ENCODE results near the gene MYO1F. TPM values are rescaled to one million over a fixed set of nuclear protein-coding genes. Genes with fewer than 3 reads are reported as not detected.
A peak's percentile ranks its signal among the peaks of the same experiment; 100 is the strongest.
"Not testable (repeated sequence)": the region's sequence is repeated elsewhere in the genome, so short reads cannot be mapped to it uniquely, and the experiment has no call there.

Gene MYO1F
- total RNA-seq, 2 experiments from 2014 or later: 306 to 332 TPM

DNA sequence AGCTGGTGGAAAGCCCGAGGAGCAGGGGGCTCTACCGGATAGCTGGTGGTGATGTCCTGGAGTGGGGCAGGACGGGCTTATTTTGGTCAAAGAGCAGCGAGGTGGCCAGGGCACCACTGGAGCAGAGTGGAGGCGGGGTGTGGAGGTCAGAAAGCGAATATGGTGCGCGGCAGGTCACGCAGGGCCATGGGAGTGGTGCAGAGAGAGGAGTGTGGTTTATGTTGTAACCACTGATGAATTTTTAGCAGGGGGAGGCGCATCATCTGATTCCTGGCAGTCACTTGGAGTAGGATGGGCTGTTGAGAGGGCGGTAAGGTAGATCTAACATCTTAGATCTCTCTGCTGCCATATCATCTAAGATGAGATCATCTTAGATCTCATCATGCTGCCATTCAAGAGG, 61.9 kb downstream of the MYO1F start:
- H3K9me3 Mint-ChIP-seq: no peaks in the 10 kb centered on the region
- POLR2A ChIA-PET: interaction anchor here (2.4 to 7.9 kb wide), 7 partner anchors 9 to 102 kb away, joined by 14 to 107 read pairs (median 27); partner anchors contain the start of genes MARCHF2, MYO1F and PRAM1
- peaks cover 41% of the 10 kb centered on the region for H3K4me1 Mint-ChIP-seq
- no peaks in the 10 kb centered on the region for H3K27me3 Mint-ChIP-seq
- ATAC-seq (ENCODE audit: low read depth) (peak; percentile 32), DNase-seq (peak; percentile 67)
- H3K27ac Mint-ChIP-seq: peak overlapping the region; percentile 96
- peaks cover 6% of the 10 kb centered on the region for H3K36me3 Mint-ChIP-seq
- H3K4me3 Mint-ChIP-seq: peak overlapping the region; percentile 96

DNA sequence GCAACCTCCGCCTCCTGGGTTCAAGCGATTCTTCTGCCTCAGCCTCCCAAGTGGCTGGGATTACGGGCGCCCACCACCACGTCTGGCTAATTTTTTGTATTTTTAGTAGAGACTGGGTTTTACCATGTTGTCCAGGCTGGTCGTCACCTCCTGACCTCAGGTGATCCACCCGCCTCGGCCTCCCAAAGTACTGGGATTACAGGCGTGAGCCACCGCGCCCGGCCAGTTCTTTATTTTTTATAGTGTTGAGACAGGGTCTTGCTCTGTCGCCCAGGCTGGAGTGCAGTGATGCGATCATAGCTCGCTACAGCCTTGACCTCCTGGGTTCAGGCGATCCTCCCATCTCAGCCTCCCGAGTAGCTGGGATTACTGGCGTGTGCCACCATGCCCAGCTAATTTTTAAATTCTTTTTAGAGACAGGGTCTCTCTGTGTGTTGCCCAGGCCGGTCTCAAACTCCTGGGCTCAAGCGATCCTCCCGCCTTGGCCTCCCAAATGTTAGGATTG, 62.7 kb downstream of the MYO1F start:
- H3K36me3 Mint-ChIP-seq; DNase-seq; ATAC-seq (ENCODE audit: low read depth); H3K27me3 Mint-ChIP-seq; H3K9me3 Mint-ChIP-seq: not testable (repeated sequence)
- peak overlapping the region; percentile 96 for H3K27ac Mint-ChIP-seq
- peak overlapping the region; percentile 96 for H3K4me3 Mint-ChIP-seq
- H3K4me1 Mint-ChIP-seq: peaks cover 41% of the 10 kb centered on the region
- POLR2A ChIA-PET: interaction anchor here (0.6 to 7.9 kb wide), 18 partner anchors 10 to 1254 kb away, joined by 3 to 107 read pairs (median 16); partner anchors contain the start of genes HNRNPM, MARCHF2, MYO1F and NDUFA7

DNA sequence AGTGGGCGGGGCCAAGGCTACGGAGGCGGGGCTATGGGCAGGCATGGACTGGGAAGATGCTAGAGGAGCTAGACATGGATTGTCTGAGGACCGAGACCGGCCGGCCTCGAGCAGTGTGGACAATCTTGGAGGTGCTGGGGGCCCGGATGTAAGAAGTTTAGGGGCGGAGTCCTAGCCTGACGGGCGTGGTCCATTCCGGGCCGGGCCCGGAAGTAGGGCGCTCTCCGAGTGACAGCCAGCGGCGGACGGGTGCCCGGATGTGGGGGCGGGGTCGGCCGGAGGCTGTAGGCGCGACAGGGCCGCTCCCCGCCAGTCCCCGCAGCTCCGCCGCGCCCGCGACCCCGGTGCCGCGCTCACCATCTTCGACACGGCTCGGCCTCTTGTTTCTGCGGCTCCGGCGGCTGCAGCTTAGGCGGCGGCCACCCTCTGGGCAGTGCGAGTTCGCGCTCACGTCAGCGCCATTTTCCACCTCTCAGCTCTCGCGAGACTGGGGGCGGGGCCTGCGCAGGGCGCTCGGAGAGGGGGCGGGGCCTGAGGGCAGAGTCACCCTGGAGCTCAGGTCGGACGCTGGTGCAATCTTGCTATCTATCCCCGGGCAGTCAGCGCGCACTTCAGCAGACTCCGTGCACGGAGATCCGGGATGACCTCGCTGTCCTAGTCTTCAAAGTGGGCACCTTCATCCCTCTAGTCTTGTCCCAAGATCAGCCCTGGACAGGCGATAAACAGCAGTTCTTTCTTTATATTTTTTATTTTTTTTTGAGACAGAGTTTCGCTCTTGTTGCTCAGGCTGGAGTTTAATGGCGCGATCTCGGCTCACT, 63.3 kb downstream of the MYO1F start, which contains the start of gene ZNF414:
TSS of gene ZNF414 (minus strand) at position 481 of the 818 bp plus-strand sequence. CDS start at position 360, 121 bp downstream.
- peak; percentile 80 for ATAC-seq (ENCODE audit: low read depth)
- Mint-ChIP-seq H3K36me3 (peaks cover 6% of the 10 kb centered on the region), H3K27me3 (no peaks in the 10 kb centered on the region), H3K4me3 (peak within 1 kb of the TSS; percentile 96), H3K27ac (peak within 1 kb of the TSS; percentile 96), H3K4me1 (peaks cover 41% of the 10 kb centered on the region), H3K9me3 (no peaks in the 10 kb centered on the region)
- POLR2A ChIA-PET: interaction anchor here (0.6 to 7.9 kb wide), 23 partner anchors 10 to 1255 kb away, joined by 3 to 107 read pairs (median 10); partner anchors contain the start of genes HNRNPM, MARCHF2, MYO1F and NDUFA7
- peak; percentile 100 for DNase-seq

DNA sequence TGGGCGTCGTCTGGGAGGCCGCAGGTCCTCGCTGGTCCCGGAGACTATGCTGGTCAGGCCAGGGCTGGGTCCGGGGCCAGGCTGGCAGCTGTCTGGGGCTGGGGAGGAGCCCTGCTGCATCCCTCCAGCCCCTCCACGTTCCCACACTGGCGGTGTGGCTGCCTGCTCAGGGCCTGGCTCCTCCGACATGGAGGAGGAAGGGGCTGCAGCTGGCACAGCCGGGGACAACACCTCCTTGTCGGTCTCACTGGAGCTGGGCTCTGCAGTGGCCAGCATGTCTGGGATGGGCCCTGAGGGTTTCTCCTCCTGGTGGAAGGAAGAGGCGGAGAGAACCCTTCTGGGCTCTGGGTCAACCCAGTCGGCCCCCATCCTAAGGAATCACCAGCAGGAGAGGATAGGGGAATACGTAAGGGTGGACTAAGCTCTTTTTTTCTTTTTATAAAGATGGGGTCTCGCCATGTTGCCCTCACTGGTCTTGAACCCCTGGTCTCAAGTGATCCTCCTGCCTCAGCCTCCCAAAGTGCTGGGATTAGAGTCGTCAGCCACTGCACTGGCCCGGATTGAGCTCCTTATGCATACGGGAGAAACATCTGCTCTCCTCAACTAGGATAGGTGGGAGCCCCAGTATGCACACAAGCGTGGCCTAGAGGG, 64.1 kb downstream of the MYO1F start:
- Mint-ChIP-seq H3K27me3 (no peaks in the 10 kb centered on the region), H3K4me3 (peak overlapping the region; percentile 96), H3K9me3 (no peaks in the 10 kb centered on the region), H3K36me3 (peaks cover 6% of the 10 kb centered on the region), H3K4me1 (peaks cover 36% of the 10 kb centered on the region), H3K27ac (peak overlapping the region; percentile 96)
- POLR2A ChIA-PET: interaction anchor here (0.7 to 7.9 kb wide), 18 partner anchors 9 to 192 kb away, joined by 3 to 107 read pairs (median 16); partner anchors contain the start of genes HNRNPM, MARCHF2, MYO1F and NDUFA7
- peak; percentile 40 for DNase-seq
- no peak for ATAC-seq (ENCODE audit: low read depth)

DNA sequence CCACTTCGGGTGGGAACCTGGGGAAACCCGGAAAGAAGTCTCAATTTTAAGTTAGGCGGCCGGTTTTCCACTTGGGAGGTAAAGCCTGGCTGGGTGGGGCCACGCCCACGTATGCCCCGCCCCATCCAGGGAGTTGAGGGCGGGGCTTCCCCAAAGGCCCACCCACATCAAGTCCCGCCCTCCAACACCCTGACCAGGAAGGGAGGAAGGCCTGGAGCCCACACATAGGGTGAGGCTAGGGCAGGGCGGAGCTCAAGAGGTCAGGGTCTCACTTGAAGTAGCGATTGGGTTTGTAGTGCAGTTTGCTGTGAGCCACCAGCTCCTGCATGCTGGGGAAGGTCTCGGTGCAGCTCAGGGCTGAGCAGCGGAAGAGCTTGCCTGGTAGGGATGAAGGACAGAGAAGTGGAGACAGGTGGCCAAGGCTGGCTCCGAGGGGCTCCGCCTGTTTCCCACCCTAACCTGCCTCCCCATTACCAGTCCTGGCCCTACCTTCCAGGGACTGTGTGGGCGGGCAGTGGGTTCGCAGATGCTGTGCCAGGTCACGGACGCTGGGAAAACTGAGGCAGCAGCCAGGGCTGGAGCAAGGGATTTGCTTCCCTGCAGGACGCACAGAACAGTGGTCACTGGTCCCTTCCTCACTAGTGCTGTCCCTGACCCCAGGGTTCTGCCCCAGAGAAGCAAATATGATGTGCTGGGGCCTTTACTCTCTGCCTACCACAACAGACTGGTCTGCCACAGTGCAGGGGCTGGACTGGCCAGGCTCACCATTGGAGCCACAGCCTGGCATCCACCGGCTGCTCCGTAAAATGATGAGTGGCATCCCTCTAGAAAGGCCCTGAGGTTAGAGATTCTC, 64.9 kb downstream of the MYO1F start:
- H3K4me1 Mint-ChIP-seq: peaks cover 28% of the 10 kb centered on the region
- H3K36me3 Mint-ChIP-seq: peaks cover 7% of the 10 kb centered on the region
- ATAC-seq (ENCODE audit: low read depth): no peak
- DNase-seq: peak; percentile 49
- POLR2A ChIA-PET: interaction anchor here (0.6 to 7.9 kb wide), 11 partner anchors 8 to 191 kb away, joined by 3 to 107 read pairs (median 20); partner anchors contain the start of genes HNRNPM, MARCHF2, MYO1F and NDUFA7
- peak overlapping the region; percentile 75 for H3K27ac Mint-ChIP-seq
- no peaks in the 10 kb centered on the region for H3K9me3 Mint-ChIP-seq
- H3K4me3 Mint-ChIP-seq: peak overlapping the region; percentile 61
- H3K27me3 Mint-ChIP-seq: no peaks in the 10 kb centered on the region

DNA sequence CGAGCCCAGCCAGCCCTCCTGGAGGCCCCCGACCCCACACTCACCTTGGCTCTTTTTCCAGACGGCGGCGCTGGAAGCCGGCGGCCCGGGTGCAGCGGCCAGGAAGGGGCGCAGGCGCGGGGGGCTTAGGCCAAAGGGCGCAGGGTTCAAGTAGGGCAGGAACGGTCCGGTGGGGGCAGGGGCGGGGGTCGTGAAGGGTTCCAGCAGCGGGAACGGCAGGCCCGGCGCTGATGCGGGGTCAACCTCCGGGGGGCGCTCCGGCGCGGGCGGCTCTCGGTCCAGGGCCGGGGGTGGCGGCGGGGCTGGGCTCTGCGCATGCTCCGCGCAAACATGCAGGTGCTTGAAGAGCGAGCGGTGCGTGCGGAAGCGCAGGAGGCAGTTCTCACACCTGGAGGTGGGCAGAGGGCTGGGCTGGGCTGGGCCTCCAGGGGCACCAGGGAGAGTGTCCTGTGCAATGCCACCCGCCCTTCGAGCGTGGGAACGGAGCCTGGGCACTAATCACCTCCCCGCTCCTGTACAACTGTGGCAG, 65.6 kb downstream of the MYO1F start:
- ATAC-seq (ENCODE audit: low read depth): no peak
- peaks cover 25% of the 10 kb centered on the region for H3K4me1 Mint-ChIP-seq
- no peaks in the 10 kb centered on the region for H3K27me3 Mint-ChIP-seq
- no peaks in the 10 kb centered on the region for H3K9me3 Mint-ChIP-seq
- no peak overlapping the region for H3K4me3 Mint-ChIP-seq
- no peak overlapping the region for H3K27ac Mint-ChIP-seq
- DNase-seq: peak; percentile 34
- POLR2A ChIA-PET: interaction anchor here (0.6 to 7.5 kb wide), 2 partner anchors 67 to 80 kb away, joined by 4 to 107 read pairs; partner anchors contain the start of gene MYO1F
- peaks cover 7% of the 10 kb centered on the region for H3K36me3 Mint-ChIP-seq

DNA sequence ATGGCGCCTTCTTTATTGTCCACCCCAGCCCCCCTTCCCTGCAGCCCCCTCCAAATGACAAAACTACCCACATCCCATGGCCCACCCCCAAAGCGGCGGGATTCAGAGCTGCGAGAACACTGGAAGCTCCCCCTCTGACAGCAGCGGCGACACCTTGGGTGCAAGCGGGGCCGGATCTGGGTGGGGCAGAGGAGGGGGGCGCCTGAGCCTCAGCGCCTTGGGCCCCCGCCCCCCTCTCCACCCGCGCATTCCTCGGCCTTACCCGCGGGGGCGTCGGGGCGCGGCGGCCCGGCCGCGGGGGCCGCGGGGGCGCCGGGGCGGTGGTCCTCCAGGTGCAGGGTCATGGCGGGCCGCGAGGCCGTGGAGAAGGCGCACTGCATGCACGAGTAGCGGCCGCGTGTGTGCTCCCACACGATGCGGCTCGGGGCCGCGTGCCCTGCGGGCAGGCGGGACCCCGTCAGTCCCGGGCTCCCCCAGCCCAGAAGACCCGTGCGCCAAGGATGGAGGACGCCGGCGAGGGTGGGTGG, 66.6 kb downstream of the MYO1F start:
- Mint-ChIP-seq H3K27ac (no peak overlapping the region), H3K9me3 (no peaks in the 10 kb centered on the region), H3K36me3 (peaks cover 7% of the 10 kb centered on the region), H3K4me3 (no peak overlapping the region), H3K4me1 (peaks cover 22% of the 10 kb centered on the region), H3K27me3 (no peaks in the 10 kb centered on the region)
- POLR2A ChIA-PET: no interaction called here
- ATAC-seq (ENCODE audit: low read depth) (no peak), DNase-seq (no peak)

DNA sequence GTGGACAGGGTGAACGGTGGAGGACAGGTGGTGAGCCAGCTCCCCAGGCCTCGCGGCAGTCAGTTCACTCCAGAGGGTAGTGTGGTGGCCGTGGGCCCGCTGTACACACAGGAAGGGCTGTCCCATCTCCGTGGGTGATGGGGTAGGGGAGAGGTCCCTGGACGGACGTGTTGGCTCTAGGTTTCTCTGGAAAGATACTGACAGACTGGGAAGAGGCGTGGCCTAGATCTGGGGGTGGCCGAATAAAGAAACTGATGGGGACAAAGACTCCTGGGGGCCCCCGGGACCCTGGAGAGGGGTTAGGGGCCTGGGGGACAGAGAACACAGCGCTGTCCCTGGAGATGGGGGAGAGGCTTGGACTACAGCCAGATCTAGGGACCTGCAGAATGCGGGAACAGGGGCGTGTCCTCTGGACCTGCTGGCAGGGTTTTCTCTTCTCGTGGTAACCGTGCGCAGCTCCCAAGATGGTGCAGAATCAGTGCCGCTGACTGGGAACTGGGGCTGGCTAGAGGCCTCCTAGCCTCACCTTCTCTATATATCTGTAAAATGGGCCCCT, 70.8 kb downstream of the MYO1F start:
- H3K27ac Mint-ChIP-seq: peak overlapping the region; percentile 57
- peak overlapping the region; percentile 95 for H3K4me3 Mint-ChIP-seq
- DNase-seq (peak; percentile 28), ATAC-seq (ENCODE audit: low read depth) (no peak)
- H3K9me3 Mint-ChIP-seq: no peaks in the 10 kb centered on the region
- H3K36me3 Mint-ChIP-seq: peaks cover 2% of the 10 kb centered on the region
- no peaks in the 10 kb centered on the region for H3K27me3 Mint-ChIP-seq
- H3K4me1 Mint-ChIP-seq: peaks cover 7% of the 10 kb centered on the region
- POLR2A ChIA-PET: interaction anchor here (0.8 to 4.8 kb wide), 7 partner anchors 9 to 73 kb away, joined by 3 to 40 read pairs (median 6); partner anchors contain the start of gene ZNF414

DNA sequence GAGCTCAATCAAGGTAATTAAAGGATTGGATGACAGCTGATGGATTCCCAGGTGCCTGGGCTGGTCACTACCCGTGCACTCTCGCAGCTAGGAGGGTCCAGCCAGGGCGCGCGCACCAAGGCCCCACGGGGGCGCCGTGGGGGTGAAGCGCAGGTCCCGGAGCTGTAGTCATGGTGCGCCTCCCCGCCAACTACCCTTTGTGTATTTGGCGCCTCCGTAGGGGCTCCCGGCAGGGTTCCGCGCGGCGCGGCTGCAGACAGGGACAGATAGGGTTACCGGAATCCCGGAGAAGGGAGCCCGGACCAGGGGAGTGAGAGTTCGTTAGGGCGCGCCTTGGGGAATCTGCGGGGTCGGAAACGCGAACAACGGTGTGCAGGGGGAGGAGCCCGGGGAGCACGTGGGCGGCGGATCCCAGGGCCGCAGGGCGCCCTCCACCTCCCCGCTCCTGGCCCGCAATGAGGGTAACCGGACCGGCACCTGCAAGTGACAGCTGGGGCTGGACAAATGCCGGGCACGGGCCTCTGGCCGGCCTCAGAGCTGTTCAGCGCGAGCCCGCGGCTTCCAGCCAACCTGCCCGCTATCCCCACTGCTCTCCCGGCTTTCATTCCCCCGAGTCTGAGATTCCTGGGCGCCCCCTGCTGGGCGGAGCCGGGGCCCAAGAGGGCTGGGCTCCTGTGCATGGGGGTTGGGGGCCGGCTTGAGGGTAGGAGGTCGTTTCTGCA, 71.4 kb downstream of the MYO1F start:
- H3K4me3 Mint-ChIP-seq: peak overlapping the region; percentile 95
- H3K27me3 Mint-ChIP-seq: peaks cover 2% of the 10 kb centered on the region
- POLR2A ChIA-PET: interaction anchor here (0.8 to 4.8 kb wide), 8 partner anchors 10 to 73 kb away, joined by 3 to 40 read pairs (median 5); partner anchors contain the start of gene ZNF414
- DNase-seq (peak; percentile 85), ATAC-seq (ENCODE audit: low read depth) (peak; percentile 78)
- peaks cover 10% of the 10 kb centered on the region for H3K4me1 Mint-ChIP-seq
- H3K27ac Mint-ChIP-seq: peak overlapping the region; percentile 84
- peaks cover 2% of the 10 kb centered on the region for H3K36me3 Mint-ChIP-seq
- no peaks in the 10 kb centered on the region for H3K9me3 Mint-ChIP-seq

DNA sequence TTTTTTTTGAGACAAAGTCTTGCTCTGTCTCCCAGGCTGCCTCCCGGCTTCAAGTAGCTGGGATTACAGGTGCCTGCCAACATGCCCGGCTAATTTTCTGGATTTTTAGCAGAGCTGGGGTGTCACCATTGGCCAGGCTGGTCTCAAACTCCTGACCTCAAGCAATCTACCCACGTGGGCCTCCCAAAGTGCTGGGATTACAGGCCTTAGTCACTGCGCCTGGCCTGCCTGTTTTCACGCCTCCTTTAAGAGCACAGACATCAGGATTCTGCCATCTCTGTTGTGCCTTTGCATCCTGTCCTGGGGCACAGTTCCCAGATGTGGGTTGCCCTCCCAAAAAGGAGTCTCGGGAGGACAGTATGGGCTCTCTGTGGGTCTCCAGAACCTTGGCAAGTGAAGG, 72.3 kb downstream of the MYO1F start:
- no peaks in the 10 kb centered on the region for H3K9me3 Mint-ChIP-seq
- H3K36me3 Mint-ChIP-seq: peaks cover 2% of the 10 kb centered on the region
- peak overlapping the region; percentile 58 for H3K4me3 Mint-ChIP-seq
- POLR2A ChIA-PET: interaction anchor here (0.6 to 4.8 kb wide), 7 partner anchors 10 to 164 kb away, joined by 3 to 40 read pairs (median 6); partner anchors contain the start of gene ZNF414
- peaks cover 16% of the 10 kb centered on the region for H3K4me1 Mint-ChIP-seq
- DNase-seq: no peak
- ATAC-seq (ENCODE audit: low read depth): no peak
- H3K27ac Mint-ChIP-seq: no peak overlapping the region
- H3K27me3 Mint-ChIP-seq: peaks cover 2% of the 10 kb centered on the region

DNA sequence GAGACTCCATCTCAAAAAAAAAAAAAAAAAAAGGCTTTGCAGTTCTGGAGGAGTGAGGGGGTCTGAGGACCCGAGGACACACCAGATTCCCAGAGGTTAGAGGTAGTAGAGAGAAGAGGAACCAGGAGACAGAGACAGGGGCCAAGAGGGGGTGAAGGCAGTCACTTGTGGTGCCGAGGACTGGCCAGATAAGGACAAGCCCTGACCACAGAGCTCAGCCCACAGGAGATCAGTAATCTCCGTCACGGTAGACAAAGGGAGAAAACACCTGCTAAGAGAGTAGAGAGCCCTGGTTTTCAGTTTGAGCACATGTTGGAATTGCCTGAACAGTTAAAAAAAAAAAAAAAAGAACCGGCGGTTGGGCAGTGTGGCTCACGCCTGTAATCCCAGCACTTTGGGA, 73.1 kb downstream of the MYO1F start:
- no peak overlapping the region for H3K4me3 Mint-ChIP-seq
- peaks cover 2% of the 10 kb centered on the region for H3K36me3 Mint-ChIP-seq
- no peaks in the 10 kb centered on the region for H3K9me3 Mint-ChIP-seq
- POLR2A ChIA-PET: interaction anchor here (0.7 to 4.8 kb wide), 2 partner anchors 11 to 164 kb away, joined by 4 to 40 read pairs; partner anchors contain the start of gene ZNF414
- no peak overlapping the region for H3K27ac Mint-ChIP-seq
- no peak for DNase-seq
- no peak for ATAC-seq (ENCODE audit: low read depth)
- H3K4me1 Mint-ChIP-seq: peaks cover 16% of the 10 kb centered on the region
- peaks cover 2% of the 10 kb centered on the region for H3K27me3 Mint-ChIP-seq
